Common myeloid progenitor, CD34-positive (primary cell): ENCODE results near the gene UBE2S.

Experiments used
- CTCF ChIA-PET: fragments of 350-600 bp; sonication (Branson Sonifier 250); formaldehyde crosslinking; loops from one replicate; lab custom pipeline; 2021; ENCODE audit warnings: antibody characterized with exemption; lab: Charles Lee
- POLR2A ChIA-PET: fragments of 350-600 bp; sonication (Branson Sonifier 250); formaldehyde crosslinking; loops from one replicate; lab custom pipeline; 2021; ENCODE audit warnings: antibody characterized with exemption; lab: Charles Lee
- DNase-seq, 3 donors: peaks; one replicate each; pipeline versions ENCODE4 v3.0.0 to v3.0.0-alpha.2; 2013
- H3K27ac ChIP-seq, 2 experiments: 1 replicate in 1 of 2; 2 replicates in 1 of 2; pipeline ENCODE4 v1.7.0; 2013; ENCODE audit warnings: inconsistent platforms in 2 of 2, low read length in 2 of 2, mild to moderate bottlenecking in 2 of 2, low read depth in 1 of 2, moderate library complexity in 1 of 2; ENCODE audit not compliant: severe bottlenecking in 2 of 2, insufficient read depth in 1 of 2, poor library complexity in 1 of 2
- H3K27me3 ChIP-seq, 5 experiments: replicated peaks in 2 of 5; 1 replicate in 3 of 5; 2 replicates in 2 of 5; pipeline versions ENCODE4 v1.6.1 to v1.7.0; 2013; ENCODE audit warnings: low read length in 4 of 5, mild to moderate bottlenecking in 2 of 5, moderate library complexity in 2 of 5, inconsistent platforms in 1 of 5; ENCODE audit not compliant: insufficient read depth in 5 of 5, control insufficient read depth in 4 of 5
- H3K36me3 ChIP-seq, 4 experiments: 1 replicate in 2 of 4; 2 replicates in 2 of 4; pipeline versions ENCODE4 v1.6.1 to v1.7.0; 2013; ENCODE audit warnings: low read length in 3 of 4, control low read depth in 1 of 4, mild to moderate bottlenecking in 1 of 4; ENCODE audit not compliant: control insufficient read depth in 4 of 4, insufficient read depth in 4 of 4
- H3K4me1 ChIP-seq, 4 experiments: 1 replicate in 3 of 4; 2 replicates in 1 of 4; pipeline versions ENCODE4 v1.6.1 to v1.7.1; 2013; ENCODE audit warnings: low read length in 3 of 4, mild to moderate bottlenecking in 3 of 4, control low read depth in 1 of 4, inconsistent platforms in 1 of 4, moderate library complexity in 1 of 4; ENCODE audit not compliant: control insufficient read depth in 4 of 4, insufficient read depth in 4 of 4; ENCODE audit errors: control extremely low read depth in 1 of 4
- H3K4me3 ChIP-seq, 7 experiments: 1 replicate in 4 of 7; 2 replicates in 3 of 7; pipeline versions ENCODE4 v1.5.1 to v1.7.0; 2013; ENCODE audit warnings: mild to moderate bottlenecking in 7 of 7, low read length in 6 of 7, moderate library complexity in 6 of 7, inconsistent platforms in 2 of 7, low read depth in 2 of 7, control low read depth in 1 of 7; ENCODE audit not compliant: insufficient read depth in 4 of 7, control insufficient read depth in 1 of 7; ENCODE audit errors: extremely low read depth in 1 of 7
- H3K9me3 ChIP-seq, 5 experiments: 1 replicate in 4 of 5; 2 replicates in 1 of 5; pipeline versions ENCODE4 v1.6.1 to v1.7.1; 2013; ENCODE audit warnings: low read length in 4 of 5, mild to moderate bottlenecking in 2 of 5, inconsistent platforms in 1 of 5, low read depth in 1 of 5, moderate library complexity in 1 of 5; ENCODE audit not compliant: control insufficient read depth in 4 of 5, insufficient read depth in 2 of 5; ENCODE audit errors: control extremely low read depth in 1 of 5
- WGBS: methylation state at CpG from one replicate; pipeline ENCODE4 v1.1.5; 2013; ENCODE audit not compliant: insufficient coverage; 5-methylcytosine and 5-hydroxymethylcytosine counted together

The UBE2S gene

DNA sequence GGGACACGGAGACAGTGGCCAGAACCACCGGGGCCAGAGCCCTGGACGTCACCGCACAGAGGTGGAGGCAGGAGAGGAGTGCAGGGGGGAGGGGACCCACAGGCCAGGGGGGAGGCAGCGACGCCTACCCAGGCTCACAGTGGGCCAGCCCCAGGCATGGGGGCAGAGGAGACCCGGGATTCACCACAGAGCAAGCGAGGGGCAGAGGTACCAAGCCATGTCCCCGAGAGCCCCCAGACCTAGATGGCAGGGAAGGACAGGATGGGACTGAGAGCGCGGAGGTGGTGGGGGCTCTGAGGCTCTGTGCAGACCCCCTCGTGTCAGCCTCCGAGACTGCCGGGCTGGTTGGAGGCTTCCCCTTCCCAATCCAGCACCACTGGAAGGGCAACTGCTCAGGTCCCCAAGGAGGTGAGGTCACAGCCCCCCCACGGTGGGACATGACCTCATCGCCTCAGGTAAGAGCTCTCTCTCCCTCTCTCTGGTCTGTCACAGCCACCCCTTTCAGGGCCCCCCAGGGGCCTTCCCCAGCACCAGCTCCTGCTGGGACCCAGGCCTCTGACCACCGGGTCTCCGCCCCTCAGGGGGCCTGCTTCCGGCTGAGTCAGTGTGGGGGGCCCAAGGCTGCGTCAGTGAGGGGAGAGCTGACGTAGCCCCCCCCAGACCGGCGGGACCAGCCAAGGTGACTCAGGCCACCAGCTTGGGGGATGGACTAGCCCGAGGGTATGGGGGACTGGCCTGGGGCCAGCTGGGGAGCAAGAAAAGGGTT lies 35.1 kb downstream of the UBE2S start:
- ChIA-PET POLR2A (interaction anchor here (0.7 to 1.4 kb wide), 2 partner anchors 11 to 118 kb away, joined by 3 to 4 read pairs; partner anchors contain the start of gene TMEM238), CTCF (interaction anchor here (1.1 to 1.2 kb wide), 2 partner anchors 9 to 79 kb away, joined by 3 to 5 read pairs; partner anchors contain the start of gene GARIN5B)
- H3K27ac ChIP-seq = no peak overlapping the region
- peaks cover 0 to 27% (median 20%) of the 10 kb centered on the region in 4 experiments for H3K4me1 ChIP-seq
- WGBS = 52% methylated on average over 9 of the region's 24 CpGs
- H3K27me3 ChIP-seq = peaks cover 0 to 92% (median 21%) of the 10 kb centered on the region in 5 experiments
- DNase-seq = peak; percentile 69 to 88 (median 86)
- H3K4me3 ChIP-seq = no peak overlapping the region
- H3K9me3 ChIP-seq = no peaks in the 10 kb centered on the region
- H3K36me3 ChIP-seq = no peaks in the 10 kb centered on the region

- Histone ChIP-seq H3K9me3 (no peaks in the 10 kb centered on the region), H3K4me1 (peaks cover 0 to 27% (median 20%) of the 10 kb centered on the region in 4 experiments), H3K4me3 (peak within 1 kb of the TSS in 3 of 7 experiments; percentile 26 to 57 (median 36)), H3K36me3 (no peaks in the 10 kb centered on the region), H3K27me3 (peaks cover 0 to 77% (median 18%) of the 10 kb centered on the region in 5 experiments), H3K27ac (no peak within 1 kb of the TSS)
- no peak for DNase-seq
- 17% methylated on average over 5 of the region's 32 CpGs for WGBS
- ChIA-PET CTCF (interaction anchor here (1.3 kb wide), 1 partner anchor 48 kb away, joined by 3 read pairs; no protein-coding TSS in a partner anchor), POLR2A (no interaction called here)
Observed at GRCh38 chr19:55370305-55370988, 37.1 kb downstream of the UBE2S start, which contains the start of gene IL11. TSS of gene IL11 (minus strand) at chr19:55370463. CDS start at chr19:55370310, 153 bp downstream.

DNA sequence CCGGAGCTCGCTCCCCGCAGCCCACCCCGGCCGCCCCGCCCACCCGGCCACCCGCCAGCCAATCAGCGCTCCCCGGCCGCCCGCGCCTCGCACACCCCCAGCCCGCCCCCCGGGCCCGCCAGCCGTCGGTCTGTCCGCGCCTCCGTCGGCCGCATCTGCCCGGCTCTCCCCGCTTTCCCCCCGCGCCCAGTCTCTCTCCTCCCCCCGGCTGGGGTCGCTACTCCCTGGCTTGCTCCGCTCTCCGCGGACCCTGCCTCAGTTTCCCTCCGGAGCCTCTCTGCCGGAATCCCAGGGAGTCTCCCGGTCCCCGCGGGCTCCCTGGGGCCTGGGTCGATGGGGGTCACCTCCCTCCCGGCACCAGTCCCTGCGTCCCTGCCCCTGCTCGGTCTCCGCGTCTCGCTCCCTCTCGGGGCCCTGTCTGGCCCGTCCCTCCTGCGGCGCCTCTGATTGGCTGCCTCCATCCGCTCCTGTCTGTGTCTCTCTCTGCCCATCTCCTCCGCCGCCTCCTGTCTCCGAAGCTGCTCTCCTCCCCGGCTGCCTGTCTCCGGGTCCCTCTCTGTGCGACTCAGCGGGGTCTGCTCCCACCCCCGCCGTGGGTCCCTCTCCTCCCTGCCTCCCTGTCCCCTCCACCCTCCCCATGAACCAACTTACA lies 37.8 kb downstream of the UBE2S start:
- WGBS = 2% methylated on average over 33 of the region's 59 CpGs
- H3K4me1 ChIP-seq = peaks cover 0 to 27% (median 20%) of the 10 kb centered on the region in 4 experiments
- H3K4me3 ChIP-seq = peak overlapping the region in 3 of 7 experiments; percentile 26 to 57 (median 36)

GRCh38 chr19:55368701-55369563 lies 38.7 kb downstream of the UBE2S start:
- H3K4me3 ChIP-seq = peak overlapping the region in 2 of 7 experiments; percentile 28 to 38

More for the DNA sequence above, 37.8 kb downstream of the UBE2S start:
- no peak overlapping the region for H3K27ac ChIP-seq
- ChIA-PET CTCF (no interaction called here), POLR2A (no interaction called here)
- no peaks in the 10 kb centered on the region for H3K9me3 ChIP-seq
- H3K27me3 ChIP-seq = peaks cover 0 to 72% (median 15%) of the 10 kb centered on the region in 5 experiments
- H3K36me3 ChIP-seq = no peaks in the 10 kb centered on the region
- peak in 2 of 3 donors; percentile 20 for DNase-seq

GRCh38 chr19:55368106-55368505 lies 39.5 kb downstream of the UBE2S start:
- no peak for DNase-seq
- Histone ChIP-seq H3K9me3 (no peaks in the 10 kb centered on the region), H3K36me3 (no peaks in the 10 kb centered on the region), H3K4me1 (peaks cover 0 to 23% (median 18%) of the 10 kb centered on the region in 4 experiments), H3K27ac (no peak overlapping the region), H3K4me3 (no peak overlapping the region), H3K27me3 (peaks cover 0 to 56% (median 15%) of the 10 kb centered on the region in 5 experiments)
- 81% methylated on average over 15 of the region's 16 CpGs for WGBS
- CTCF ChIA-PET = interaction anchor here (0.9 to 1.2 kb wide), 2 partner anchors 20 to 65 kb away, joined by 3 to 6 read pairs; no protein-coding TSS in a partner anchor
- POLR2A ChIA-PET = no interaction called here

More at GRCh38 chr19:55368701-55369563, 38.7 kb downstream of the UBE2S start:
- DNase-seq = peak in 2 of 3 donors; percentile 20 to 27
- ChIA-PET CTCF (interaction anchor here (0.9 to 1.2 kb wide), 2 partner anchors 20 to 65 kb away, joined by 3 to 6 read pairs; no protein-coding TSS in a partner anchor), POLR2A (no interaction called here)
- no peak overlapping the region for H3K27ac ChIP-seq
- H3K4me1 ChIP-seq = peaks cover 0 to 26% (median 19%) of the 10 kb centered on the region in 4 experiments
- no peaks in the 10 kb centered on the region for H3K9me3 ChIP-seq
- H3K36me3 ChIP-seq = no peaks in the 10 kb centered on the region
- 22% methylated on average over 37 of the region's 54 CpGs for WGBS
- peaks cover 0 to 64% (median 15%) of the 10 kb centered on the region in 5 experiments for H3K27me3 ChIP-seq

DNA sequence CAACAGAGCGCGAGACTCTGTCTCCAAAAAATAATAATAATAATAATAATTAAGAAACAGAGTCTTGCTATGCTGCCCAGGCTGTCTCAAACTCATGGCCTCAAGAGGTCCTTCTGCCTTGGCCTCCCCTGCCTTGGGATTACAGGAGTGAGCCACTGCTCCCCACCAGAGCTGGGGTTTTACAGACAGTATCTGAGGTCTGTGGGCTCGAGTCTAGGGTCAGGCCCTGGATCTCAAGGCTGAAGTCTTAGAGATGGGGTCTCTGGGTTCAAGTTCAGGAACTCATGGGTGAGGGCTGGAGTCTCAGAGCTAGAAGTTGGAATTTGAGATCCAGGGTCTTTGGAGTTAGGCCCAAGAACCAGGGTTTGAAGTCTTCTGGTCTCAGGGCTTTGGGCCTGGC lies 40.8 kb downstream of the UBE2S start:
- ChIA-PET POLR2A (no interaction called here), CTCF (interaction anchor here (1.0 kb wide), 1 partner anchor 14 kb away, joined by 3 read pairs; no protein-coding TSS in a partner anchor)
- Histone ChIP-seq H3K27me3 (peaks cover 0 to 43% (median 11%) of the 10 kb centered on the region in 5 experiments), H3K9me3 (no peaks in the 10 kb centered on the region), H3K4me3 (no peak overlapping the region), H3K4me1 (peaks cover 0 to 13% (median 8%) of the 10 kb centered on the region in 4 experiments), H3K36me3 (no peaks in the 10 kb centered on the region), H3K27ac (no peak overlapping the region)
- 100% methylated on average over 1 of the region's 3 CpGs for WGBS
- no peak for DNase-seq
